H1 (cell line): ENCODE measurements around the gene KRT80. TPM values are rescaled to one million over a fixed set of nuclear protein-coding genes. Genes with fewer than 3 reads are reported as not detected.

Experiments used
- CTCF ChIA-PET: fragments of 300-600 bp; sonication (Branson Sonifier 250); formaldehyde crosslinking; loops from one replicate; lab custom pipeline; 2021; ENCODE audit not compliant: partially characterized antibody; lab: Charles Lee
- POLR2A ChIA-PET: fragments of 300-600 bp; sonication (Branson Sonifier 250); formaldehyde crosslinking; loops from one replicate; lab custom pipeline; 2021; ENCODE audit warnings: inconsistent platforms; ENCODE audit not compliant: partially characterized antibody; lab: Charles Lee
- DNase-seq, 2 experiments: peaks; one replicate each; pipeline versions ENCODE4 v3.0.0 to v3.0.0-alpha.2; 2010 to 2022; ENCODE audit warnings: low spot score in 2 of 2, low read depth in 1 of 2, mixed read lengths in 1 of 2
- FAIRE-seq: peaks from 2 replicates; lab custom pipeline; 2011; peaks lifted over from hg19 to GRCh38; lab: Jason Lieb, UNC
- H2AFZ ChIP-seq: 2 replicates; pipeline ENCODE4 v1.8.1; 2012; ENCODE audit warnings: low read length, inconsistent platforms
- H2AK5ac ChIP-seq: 2 replicates; pipeline ENCODE4 v1.6.1; 2013; ENCODE audit warnings: low read depth, low read length
- H2BK120ac ChIP-seq: replicated peaks from 2 replicates; pipeline ENCODE3; 2013; ENCODE audit warnings: low read depth, low read length, inconsistent platforms
- H2BK12ac ChIP-seq: 2 replicates; pipeline ENCODE4 v1.6.1; 2013; ENCODE audit warnings: low read depth, low read length
- H2BK15ac ChIP-seq: 2 replicates; pipeline ENCODE4 v1.6.1; 2013; ENCODE audit warnings: low read length
- H2BK20ac ChIP-seq: 2 replicates; pipeline ENCODE4 v1.6.1; 2013; ENCODE audit warnings: low read length
- H2BK5ac ChIP-seq: 2 replicates; pipeline ENCODE4 v1.6.1; 2013; ENCODE audit warnings: low read depth, low read length
- H3K14ac ChIP-seq: 2 replicates; pipeline ENCODE4 v1.6.1; 2013; ENCODE audit warnings: inconsistent platforms; ENCODE audit not compliant: insufficient read length
- H3K18ac ChIP-seq: 2 replicates; pipeline ENCODE4 v1.6.1; 2013; ENCODE audit warnings: low read length; ENCODE audit errors: extremely low read depth
- H3K23ac ChIP-seq: 2 replicates; pipeline ENCODE4 v1.6.1; 2013; ENCODE audit warnings: inconsistent platforms; ENCODE audit not compliant: insufficient read length
- H3K23me2 ChIP-seq: 2 replicates; pipeline ENCODE4 v1.6.1; 2013; ENCODE audit warnings: low read depth, low read length
- H3K27ac ChIP-seq: 2 replicates; pipeline ENCODE4 v1.6.1; 2011; ENCODE audit warnings: low read depth, low read length, inconsistent platforms
- H3K27me3 ChIP-seq, 4 experiments: replicated peaks in 1 of 4; 1 replicate in 1 of 4; 2 replicates in 3 of 4; pipeline versions ENCODE4 v1.6.1 to v1.8.1; 2011 to 2013; ENCODE audit warnings: low read length in 3 of 4, mild to moderate bottlenecking in 3 of 4, inconsistent platforms in 2 of 4, mixed read lengths in 2 of 4, moderate library complexity in 1 of 4; ENCODE audit not compliant: control insufficient read depth in 3 of 4, insufficient read depth in 3 of 4; ENCODE audit errors: extremely low read depth in 1 of 4
- H3K36me3 ChIP-seq, 4 experiments: 2 replicates each; pipeline versions ENCODE4 v1.6.1 to v1.8.1; 2011 to 2013; ENCODE audit warnings: mild to moderate bottlenecking in 4 of 4, low read length in 3 of 4, moderate library complexity in 2 of 4, control low read depth in 1 of 4, inconsistent platforms in 1 of 4; ENCODE audit not compliant: insufficient read depth in 4 of 4, control insufficient read depth in 2 of 4
- H3K4ac ChIP-seq: replicated peaks from 2 replicates; pipeline ENCODE3; 2013; ENCODE audit warnings: low read length, low read depth, mixed read lengths, inconsistent platforms; ENCODE audit not compliant: insufficient read length
- H3K4me1 ChIP-seq, 4 experiments: replicated peaks in 1 of 4; 1 replicate in 1 of 4; 2 replicates in 3 of 4; pipeline versions ENCODE4 v1.6.1 to v1.8.1; 2011 to 2013; ENCODE audit warnings: low read length in 3 of 4, inconsistent platforms in 2 of 4, mixed read lengths in 1 of 4; ENCODE audit not compliant: insufficient read depth in 4 of 4, control insufficient read depth in 3 of 4
- H3K4me2 ChIP-seq, 2 experiments: 2 replicates each; pipeline versions ENCODE4 v1.6.1 to v1.8.1; 2011 to 2013; ENCODE audit warnings: low read depth in 2 of 2, low read length in 2 of 2, control low read depth in 1 of 2, inconsistent platforms in 1 of 2, mild to moderate bottlenecking in 1 of 2; ENCODE audit not compliant: insufficient read depth in 1 of 2
- H3K4me3 ChIP-seq, 4 experiments: fragments of 200-600, 300-600 bp in 1 of 4; sonication (generic), shearing (Covaris generic), sonication (Bioruptor Twin) in 1 of 4; 2 replicates each; pipeline versions ENCODE4 v1.5.1 to v1.8.1; 2011 to 2016; ENCODE audit warnings: low read length in 4 of 4, low read depth in 3 of 4, control low read depth in 2 of 4, inconsistent platforms in 2 of 4, mild to moderate bottlenecking in 2 of 4, mixed read lengths in 1 of 4, moderate library complexity in 1 of 4; ENCODE audit not compliant: insufficient read depth in 2 of 4; ENCODE audit errors: extremely low read depth in 1 of 4
- H3K56ac ChIP-seq: replicated peaks from 2 replicates; pipeline ENCODE3; 2013; ENCODE audit warnings: low read depth, mild to moderate bottlenecking, mixed read lengths, low read length, inconsistent platforms; ENCODE audit not compliant: insufficient read length
- H3K79me1 ChIP-seq: 2 replicates; pipeline ENCODE4 v1.6.1; 2013; ENCODE audit warnings: low read depth, low read length, control low read depth
- H3K79me2 ChIP-seq, 2 experiments: 2 replicates each; pipeline versions ENCODE4 v1.6.1 to v1.8.1; 2012 to 2013; ENCODE audit warnings: low read length in 2 of 2, mild to moderate bottlenecking in 2 of 2, inconsistent platforms in 1 of 2; ENCODE audit not compliant: insufficient read depth in 2 of 2, control insufficient read depth in 1 of 2
- H3K9ac ChIP-seq, 4 experiments: replicated peaks in 1 of 4; 1 replicate in 1 of 4; 2 replicates in 3 of 4; pipeline versions ENCODE4 v1.6.1 to v1.8.1; 2011 to 2013; ENCODE audit warnings: low read depth in 3 of 4, low read length in 3 of 4, control low read depth in 2 of 4, mild to moderate bottlenecking in 2 of 4, moderate library complexity in 2 of 4, inconsistent platforms in 1 of 4; ENCODE audit errors: extremely low read depth in 1 of 4
- H3K9me3 ChIP-seq, 2 experiments: 2 replicates each; pipeline versions ENCODE4 v1.6.1 to v1.8.1; 2012 to 2013; ENCODE audit warnings: mild to moderate bottlenecking in 2 of 2, moderate library complexity in 2 of 2, control low read depth in 1 of 2, inconsistent platforms in 1 of 2, low read depth in 1 of 2, low read length in 1 of 2, mixed read lengths in 1 of 2; ENCODE audit not compliant: insufficient read depth in 2 of 2
- H4K20me1 ChIP-seq, 2 experiments: replicated peaks in 1 of 2; 2 replicates each; pipeline versions ENCODE3 to v1.8.1; 2011 to 2013; ENCODE audit warnings: inconsistent platforms in 2 of 2, low read length in 2 of 2, mild to moderate bottlenecking in 1 of 2; ENCODE audit not compliant: insufficient read depth in 2 of 2, control insufficient read depth in 1 of 2
- H4K5ac ChIP-seq: 2 replicates; pipeline ENCODE4 v1.6.1; 2013; ENCODE audit warnings: low read length, low read depth, mixed read lengths, inconsistent platforms; ENCODE audit not compliant: insufficient read length
- H4K8ac ChIP-seq: 2 replicates; pipeline ENCODE4 v1.8.0; 2013; ENCODE audit warnings: mild to moderate bottlenecking, moderate library complexity, low read length, inconsistent platforms; ENCODE audit not compliant: insufficient read depth; ENCODE audit errors: extremely low read depth
- H4K91ac ChIP-seq: replicated peaks from 2 replicates; pipeline ENCODE3; 2013; ENCODE audit warnings: low read length, mixed read lengths, inconsistent platforms; ENCODE audit not compliant: insufficient read length
- CTBP2 ChIP-seq: IDR thresholded peaks from 2 replicates; pipeline ENCODE4 v1.7.0; 2011; ENCODE audit warnings: borderline replicate concordance, mild to moderate bottlenecking, moderate library complexity, mixed read lengths, low read length; ENCODE audit not compliant: insufficient read depth, insufficient read length
- E2F6 ChIP-seq: IDR thresholded peaks from 2 replicates; pipeline ENCODE4 v1.6.1; 2012; ENCODE audit warnings: inconsistent platforms
- GABPA ChIP-seq: IDR thresholded peaks from 2 replicates; pipeline ENCODE4 v1.6.1; 2011; ENCODE audit warnings: mild to moderate bottlenecking, low read length, moderate library complexity, borderline replicate concordance; ENCODE audit not compliant: insufficient read depth
- SIN3A ChIP-seq, 2 experiments: IDR thresholded peaks in 1 of 2; conservative IDR thresholded peaks in 1 of 2; 2 replicates each; pipeline ENCODE4 v1.6.1; 2011 to 2012; ENCODE audit warnings: low read length in 2 of 2, improper control_type of control experiment in 1 of 2, low read depth in 1 of 2, mild to moderate bottlenecking in 1 of 2
- SP2 ChIP-seq: IDR thresholded peaks from 2 replicates; pipeline ENCODE4 v1.6.1; 2012; ENCODE audit warnings: mild to moderate bottlenecking, low read length, inconsistent platforms
- SRF ChIP-seq: IDR thresholded peaks from 2 replicates; pipeline ENCODE4 v1.6.1; 2011; ENCODE audit warnings: mild to moderate bottlenecking, low read depth, low read length, moderate library complexity
- whole genome bisulfite sequencing, 2 experiments: shearing (Covaris generic) in 1 of 2; methylation state at CpG; one replicate each; pipeline versions ENCODE4 v1.1.6 to v1.1.7; 2013 to 2015; ENCODE audit warnings: low lambda C conversion rate in 2 of 2, mixed read lengths in 2 of 2, inconsistent platforms in 1 of 2, low coverage in 1 of 2, missing lambda C conversion rate in 1 of 2; ENCODE audit not compliant: insufficient replicate concordance in 2 of 2, insufficient coverage in 1 of 2, insufficient read length in 1 of 2; ENCODE audit errors: extremely low coverage in 1 of 2, missing lambda C conversion rate in 1 of 2; 5-methylcytosine and 5-hydroxymethylcytosine counted together
- polyA plus RNA-seq, 7 experiments: library from polyadenylated mRNA; depleted of rRNA in 3 of 7; stranded (reverse) in 5 of 7; unstranded in 2 of 7; fragments of >200 nt in 5 of 7; fragments of 200-250 nt in 2 of 7; gene quantifications; 1 replicate in 5 of 7; 2 replicates in 1 of 7; 4 replicates in 1 of 7; pipeline versions ENCODE4 v1.2.1 to v1.2.3, GENCODE V29; 2011 to 2013; ENCODE audit warnings: missing spikeins in 2 of 7, mixed read lengths in 2 of 7
- total RNA-seq: library from RNA; stranded (reverse); fragmentation: NEBNext Ultra II Directional; extraction: Animal tissue kit (Norgen Biotek cat#: 25700); gene quantifications from 2 replicates; pipeline ENCODE4 v1.2.1, GENCODE V29; 2021

Gene KRT80
- total and polyA plus RNA-seq, 2 of the 8 experiments (the other 6 are each of a cell fraction or from before 2014, with no cell fraction given) = 0.05 TPM; not detected in 1

- H3K36me3 ChIP-seq = no peaks in the 10 kb centered on the region
- no peak overlapping the region for H3K4ac ChIP-seq
- H2BK20ac ChIP-seq = no peak overlapping the region
- DNase-seq (no peak), FAIRE-seq (no peak)
- POLR2A ChIA-PET = interaction anchor here (0.9 to 2.0 kb wide), 3 partner anchors 14 to 61 kb away, joined by 3 to 5 read pairs (median 3); no protein-coding TSS in a partner anchor
- H3K4me3 ChIP-seq = no peak overlapping the region
- H3K4me2 ChIP-seq = no peak overlapping the region
- H4K5ac ChIP-seq = no peak overlapping the region
- no peak overlapping the region for H2AK5ac ChIP-seq
- no peak overlapping the region for H3K18ac ChIP-seq
- no peaks in the 10 kb centered on the region for H3K23me2 ChIP-seq
- no peak overlapping the region for H3K56ac ChIP-seq
- 80% methylated on average over 3 of the region's 3 CpGs; no CpG with 5 or more reads in 1 of the 2 experiments for WGBS, 2 experiments
- no peaks in the 10 kb centered on the region for H3K79me1 ChIP-seq
- H3K27me3 ChIP-seq = no peaks in the 10 kb centered on the region
- no peak overlapping the region for H3K14ac ChIP-seq
- H2BK12ac ChIP-seq = no peak overlapping the region; the same call in 1 of the 2 replicates
- H4K91ac ChIP-seq = no peak overlapping the region
- H2BK15ac ChIP-seq = no peak overlapping the region
- no peaks in the 10 kb centered on the region for H3K79me2 ChIP-seq
- no peaks in the 10 kb centered on the region for H4K20me1 ChIP-seq
- H3K9ac ChIP-seq = no peak overlapping the region
- no peak overlapping the region for H3K27ac ChIP-seq
- H3K9me3 ChIP-seq = no peaks in the 10 kb centered on the region
- CTCF ChIA-PET = interaction anchor here (1.0 to 2.8 kb wide), 12 partner anchors 10 to 129 kb away, joined by 3 to 14 read pairs (median 6); no protein-coding TSS in a partner anchor
- no peak overlapping the region for H3K23ac ChIP-seq
- H2BK5ac ChIP-seq = no peak overlapping the region
- no peak overlapping the region; the same call in 1 of the 2 replicates for H4K8ac ChIP-seq
- H2BK120ac ChIP-seq = no peak overlapping the region
- H2AFZ ChIP-seq = no peak overlapping the region
- peaks cover 0 to 11% (median 6%) of the 10 kb centered on the region in 4 experiments; a peak in 5 of 7 replicates for H3K4me1 ChIP-seq
- TF ChIP-seq GABPA (no peak), SIN3A (conservative IDR thresholded peaks at IDR 0.05 in 1 of 2, IDR thresholded peaks at IDR 0.05 in 1 of 2; ENCODE audit: low read depth in 1 of 2, low read length in 2 of 2) (no peak), SP2 (no peak), E2F6 (no peak), CTBP2 (no peak), SRF (no peak)
- TF ChIP-seq, all 59 proteins: peak for 0
These were observed 2.2 kb downstream of the KRT80 start for GRCh38 chr12:52189376-52190174.
